T-helper 22 cell (primary cell): ENCODE measurements around the gene SLN.

ENCODE experiments used
- DNase-seq: peaks from one replicate; pipeline ENCODE4 v3.0.0-alpha.2; 2020; ENCODE audit warnings: low read depth

Gene SLN

GRCh38 chr11:107719557-107720302, 7.9 kb upstream of the SLN start:
- no peak for DNase-seq

GRCh38 chr11:107719073-107719472, 7.2 kb upstream of the SLN start:
- DNase-seq: no peak

GRCh38 chr11:107716884-107717532, 5.2 kb upstream of the SLN start:
- DNase-seq: no peak

GRCh38 chr11:107713009-107713408, 1.2 kb upstream of the SLN start:
- no peak for DNase-seq

- DNase-seq: no peak
Measured at GRCh38 chr11:107710301-107710700, 1.6 kb downstream of the SLN start.

GRCh38 chr11:107708792-107709191, 3.1 kb downstream of the SLN start:
- no peak for DNase-seq

GRCh38 chr11:107707807-107708206, 4.0 kb downstream of the SLN start:
- DNase-seq: no peak

- DNase-seq: no peak
Measured at GRCh38 chr11:107707215-107707671, 4.6 kb downstream of the SLN start.

GRCh38 chr11:107706531-107706930, 5.3 kb downstream of the SLN start:
- no peak for DNase-seq

- no peak for DNase-seq
Measured at GRCh38 chr11:107705027-107705426, 6.8 kb downstream of the SLN start.

GRCh38 chr11:107704451-107704850, 7.4 kb downstream of the SLN start:
- DNase-seq: no peak

GRCh38 chr11:107702723-107703122, 9.1 kb downstream of the SLN start:
- no peak for DNase-seq

- DNase-seq: no peak
Measured at GRCh38 chr11:107702109-107702660, 9.7 kb downstream of the SLN start.

GRCh38 chr11:107699371-107700285, 12.2 kb downstream of the SLN start:
- no peak for DNase-seq

GRCh38 chr11:107697291-107697690, 14.6 kb downstream of the SLN start:
- no peak for DNase-seq

GRCh38 chr11:107696140-107696539, 15.7 kb downstream of the SLN start:
- no peak for DNase-seq

GRCh38 chr11:107695446-107695845, 16.4 kb downstream of the SLN start:
- DNase-seq: no peak

- DNase-seq: no peak
Measured at GRCh38 chr11:107691000-107691750, 20.7 kb downstream of the SLN start.

- DNase-seq: no peak
Measured at GRCh38 chr11:107689317-107690202, 22.3 kb downstream of the SLN start.

- DNase-seq: no peak
Measured at GRCh38 chr11:107688322-107688918, 23.4 kb downstream of the SLN start.
